HG02981 (cell line): Measurements from ENCODE around the gene MGRN1.

Experiments used
- ATAC-seq: cut with Tn5 transposase; IDR thresholded peaks from one replicate; pipeline ENCODE4 v1.9.1; 2021; ENCODE audit warnings: mild to moderate bottlenecking, moderate library complexity; ENCODE audit not compliant: unreplicated experiment

Gene MGRN1

GRCh38 chr16:4685292-4685691, 60.7 kb downstream of the MGRN1 start:
- ATAC-seq = no peak

- ATAC-seq = no peak
Measured at GRCh38 chr16:4685776-4686496, 61.3 kb downstream of the MGRN1 start.

GRCh38 chr16:4686497-4687210, 62.0 kb downstream of the MGRN1 start:
- ATAC-seq = no peak

GRCh38 chr16:4687416-4687815, 62.8 kb downstream of the MGRN1 start:
- ATAC-seq = no peak

GRCh38 chr16:4687946-4688673, 63.5 kb downstream of the MGRN1 start:
- no peak for ATAC-seq

- ATAC-seq = no peak
Measured at GRCh38 chr16:4688674-4689045, 64.0 kb downstream of the MGRN1 start.

- no peak for ATAC-seq
Measured at GRCh38 chr16:4689091-4689671, 64.6 kb downstream of the MGRN1 start.

- no peak for ATAC-seq
Measured at GRCh38 chr16:4689864-4690704, 65.5 kb downstream of the MGRN1 start.

- no peak for ATAC-seq
Measured at GRCh38 chr16:4690946-4691665, 66.5 kb downstream of the MGRN1 start.

GRCh38 chr16:4691666-4692412, 67.2 kb downstream of the MGRN1 start:
- no peak for ATAC-seq

- peak; percentile 18 for ATAC-seq
Measured at GRCh38 chr16:4692460-4693295, 68.1 kb downstream of the MGRN1 start.

- ATAC-seq = peak; percentile 92
Measured at GRCh38 chr16:4693296-4693955, 68.8 kb downstream of the MGRN1 start, which contains the start of gene NUDT16L1. TSS of gene NUDT16L1 (plus strand) at chr16:4693562. CDS start at chr16:4693727, 165 bp downstream.

GRCh38 chr16:4693956-4694641, 69.5 kb downstream of the MGRN1 start:
- peak; percentile 4 for ATAC-seq

- ATAC-seq = no peak
Measured at GRCh38 chr16:4694642-4695451, 70.2 kb downstream of the MGRN1 start.

- ATAC-seq = no peak
Measured at GRCh38 chr16:4695473-4696171, 71.0 kb downstream of the MGRN1 start.
